H9 (cell line): ENCODE results near the gene CRHR1. TPM values are rescaled to one million over a fixed set of nuclear protein-coding genes. Genes with fewer than 3 reads are reported as not detected.

Experiments
- DNase-seq: peaks from one replicate; pipeline ENCODE4 v3.0.0-alpha.2; 2017
- H2AFZ ChIP-seq: one replicate; pipeline ENCODE4 v1.6.1; 2013; ENCODE audit warnings: mild to moderate bottlenecking, low read length, control low read depth, moderate library complexity
- H2AK5ac ChIP-seq: 2 replicates; pipeline ENCODE4 v1.6.1; 2013; ENCODE audit warnings: low read length, control low read depth, mixed read lengths; ENCODE audit not compliant: insufficient read length
- H2BK120ac ChIP-seq: one replicate; pipeline ENCODE4 v1.6.1; 2013; ENCODE audit warnings: low read depth, mild to moderate bottlenecking, low read length, control low read depth, inconsistent platforms; ENCODE audit not compliant: poor library complexity, severe bottlenecking
- H2BK12ac ChIP-seq: 2 replicates; pipeline ENCODE4 v1.6.1; 2013; ENCODE audit warnings: low read length, control low read depth, mixed read lengths, low read depth; ENCODE audit not compliant: insufficient read length
- H2BK15ac ChIP-seq: 2 replicates; pipeline ENCODE4 v1.6.1; 2013; ENCODE audit warnings: low read depth, low read length, control low read depth
- H2BK20ac ChIP-seq: one replicate; pipeline ENCODE4 v1.6.1; 2013; ENCODE audit warnings: low read depth, mild to moderate bottlenecking, low read length, control low read depth, inconsistent platforms; ENCODE audit not compliant: poor library complexity, severe bottlenecking
- H2BK5ac ChIP-seq: 2 replicates; pipeline ENCODE4 v1.6.1; 2013; ENCODE audit warnings: low read length, control low read depth, mixed read lengths; ENCODE audit not compliant: insufficient read length
- H3K14ac ChIP-seq: 2 replicates; pipeline ENCODE4 v1.6.1; 2013; ENCODE audit warnings: low read length, control low read depth; ENCODE audit not compliant: insufficient read depth
- H3K18ac ChIP-seq: 2 replicates; pipeline ENCODE4 v1.6.1; 2013; ENCODE audit warnings: low read depth, mild to moderate bottlenecking, mixed read lengths, low read length, control low read depth; ENCODE audit not compliant: insufficient read length
- H3K23ac ChIP-seq: 2 replicates; pipeline ENCODE4 v1.6.1; 2013; ENCODE audit warnings: low read length, control low read depth, mixed read lengths, low read depth; ENCODE audit not compliant: insufficient read length
- H3K23me2 ChIP-seq: 2 replicates; pipeline ENCODE4 v1.6.1; 2013; ENCODE audit warnings: low read depth, mild to moderate bottlenecking, mixed read lengths, low read length, control low read depth; ENCODE audit not compliant: insufficient read length, poor library complexity, severe bottlenecking
- H3K27ac ChIP-seq: 2 replicates; pipeline ENCODE4 v1.5.1; 2013; ENCODE audit warnings: low read length, control low read depth, mixed read lengths, low read depth; ENCODE audit not compliant: insufficient read length
- H3K27me3 ChIP-seq: 2 replicates; pipeline ENCODE4 v1.6.1; 2013; ENCODE audit warnings: low read length, control low read depth, inconsistent platforms; ENCODE audit not compliant: insufficient read depth
- H3K4ac ChIP-seq: 2 replicates; pipeline ENCODE4 v1.6.1; 2013; ENCODE audit warnings: low read depth, mild to moderate bottlenecking, control low read depth, inconsistent platforms, low read length, moderate library complexity
- H3K4me1 ChIP-seq: 2 replicates; pipeline ENCODE4 v1.6.1; 2013; ENCODE audit warnings: low read length, control low read depth, inconsistent platforms; ENCODE audit not compliant: insufficient read depth
- H3K4me2 ChIP-seq: 2 replicates; pipeline ENCODE4 v1.6.1; 2013; ENCODE audit warnings: low read length, control low read depth, mixed read lengths; ENCODE audit not compliant: insufficient read length, insufficient read depth
- H3K56ac ChIP-seq: 2 replicates; pipeline ENCODE4 v1.6.1; 2013; ENCODE audit warnings: low read depth, mild to moderate bottlenecking, mixed read lengths, low read length, control low read depth; ENCODE audit not compliant: insufficient read length
- H3K79me1 ChIP-seq: 2 replicates; pipeline ENCODE4 v1.6.1; 2013; ENCODE audit warnings: low read depth, mild to moderate bottlenecking, moderate library complexity, low read length, control low read depth, inconsistent platforms; ENCODE audit not compliant: insufficient read depth, poor library complexity, severe bottlenecking
- H3K79me2 ChIP-seq: 2 replicates; pipeline ENCODE4 v1.6.1; 2013; ENCODE audit warnings: low read length, control low read depth, inconsistent platforms; ENCODE audit not compliant: insufficient read depth
- H3K9ac ChIP-seq: 2 replicates; pipeline ENCODE4 v1.6.1; 2013; ENCODE audit warnings: low read length, control low read depth, mixed read lengths; ENCODE audit not compliant: insufficient read length; ENCODE audit errors: extremely low read depth
- H3K9me3 ChIP-seq: one replicate; pipeline ENCODE4 v1.6.1; 2013; ENCODE audit warnings: low read depth, low read length, inconsistent platforms; ENCODE audit not compliant: control insufficient read depth
- H3T11ph ChIP-seq: one replicate; pipeline ENCODE4 v1.6.1; 2013; ENCODE audit warnings: mild to moderate bottlenecking, low read length, control low read depth, inconsistent platforms
- H4K20me1 ChIP-seq: one replicate; pipeline ENCODE4 v1.6.1; 2013; ENCODE audit not compliant: control insufficient read depth, insufficient read length, insufficient read depth
- H4K5ac ChIP-seq: 2 replicates; pipeline ENCODE4 v1.6.1; 2013; ENCODE audit warnings: low read depth, mild to moderate bottlenecking, mixed read lengths, low read length, control low read depth; ENCODE audit not compliant: insufficient read length
- H4K8ac ChIP-seq: replicated peaks from 2 replicates; pipeline ENCODE4 v1.6.1; 2013; ENCODE audit warnings: low read length, control low read depth, mixed read lengths, low read depth; ENCODE audit not compliant: insufficient read length
- H4K91ac ChIP-seq: 2 replicates; pipeline ENCODE4 v1.6.1; 2013; ENCODE audit warnings: low read depth, mild to moderate bottlenecking, moderate library complexity, mixed read lengths, low read length, control low read depth; ENCODE audit not compliant: insufficient read length
- H3K27ac Mint-ChIP-seq, 3 experiments: 2 replicates in 2 of 3; 3 replicates in 1 of 3; pipeline ENCODE4 v1.8.0; 2020 to 2021; ENCODE audit warnings: mixed read lengths in 3 of 3, mild to moderate bottlenecking in 1 of 3, moderate library complexity in 1 of 3
- H3K27me3 Mint-ChIP-seq: 2 replicates; pipeline ENCODE4 v1.8.0; 2021; ENCODE audit warnings: low read depth, mild to moderate bottlenecking, moderate library complexity, mixed read lengths
- H3K36me3 Mint-ChIP-seq, 3 experiments: 2 replicates in 2 of 3; 3 replicates in 1 of 3; pipeline ENCODE4 v1.8.0; 2020 to 2021; ENCODE audit warnings: low read depth in 3 of 3, mixed read lengths in 3 of 3; ENCODE audit not compliant: insufficient read depth in 1 of 3
- H3K4me1 Mint-ChIP-seq, 2 experiments: 2 replicates each; pipeline ENCODE4 v1.8.0; 2020; ENCODE audit warnings: mixed read lengths in 2 of 2
- H3K4me3 Mint-ChIP-seq, 2 experiments: 2 replicates in 1 of 2; 3 replicates in 1 of 2; pipeline ENCODE4 v1.8.0; 2020 to 2021; ENCODE audit warnings: mild to moderate bottlenecking in 2 of 2, mixed read lengths in 2 of 2, moderate library complexity in 1 of 2
- H3K9me3 Mint-ChIP-seq, 2 experiments: 2 replicates in 1 of 2; 3 replicates in 1 of 2; pipeline ENCODE4 v1.8.0; 2020; ENCODE audit warnings: mild to moderate bottlenecking in 2 of 2, mixed read lengths in 2 of 2, moderate library complexity in 1 of 2
- WGBS: extraction: QIAGEN DNeasy Blood & Tissue Kit; methylation state at CpG from one replicate; pipeline ENCODE4 v1.1.7; 2013; ENCODE audit warnings: missing lambda C conversion rate, low lambda C conversion rate, mixed read lengths; ENCODE audit not compliant: insufficient read length; ENCODE audit errors: extremely low coverage; 5-methylcytosine and 5-hydroxymethylcytosine counted together
- total RNA-seq: library from RNA; stranded (reverse); gene quantifications from 2 replicates; pipeline ENCODE4 v1.2.1, GENCODE V29; 2021
- TF ChIP-seq, protein P1 (sequence below): fragments of 200-600 bp; sonication (generic); conservative IDR thresholded peaks from 3 replicates; pipeline ENCODE4 v1.8.0; 2021; ENCODE audit warnings: antibody characterized with exemption, mild to moderate bottlenecking

Gene CRHR1
- total RNA-seq, 1 experiment from 2014 or later = 0.52 TPM

GRCh38 chr17:45763182-45763581, 20.9 kb upstream of the CRHR1 start:
- no peak overlapping the region for H4K8ac ChIP-seq
- no peak overlapping the region for H3K23ac ChIP-seq
- no peak for DNase-seq
- no peaks in the 10 kb centered on the region; the same call in 1 of the 2 replicates for H3K4me1 ChIP-seq
- WGBS = no CpG with 5 or more reads among the region's 7 CpGs
- H2BK120ac ChIP-seq = no peak overlapping the region
- H3K4me2 ChIP-seq = no peak overlapping the region
- no peak overlapping the region for H3K4ac ChIP-seq
- Mint-ChIP-seq H3K4me3 (no peak overlapping the region; a peak in 1 of 5 replicates), H3K9me3 (no peaks in the 10 kb centered on the region; a peak in 1 of 5 replicates), H3K27ac (no peak overlapping the region), H3K4me1 (peaks cover 5 to 14% of the 10 kb centered on the region in 2 experiments), H3K36me3 (no peaks in the 10 kb centered on the region), H3K27me3 (peaks cover 40% of the 10 kb centered on the region)
- no peak overlapping the region for H3K56ac ChIP-seq
- no peak overlapping the region for H2BK12ac ChIP-seq
- H3K18ac ChIP-seq = no peak overlapping the region
- no peak overlapping the region for H3K27ac ChIP-seq
- no peak overlapping the region for H2BK15ac ChIP-seq
- no peaks in the 10 kb centered on the region for H3K79me2 ChIP-seq
- no peak overlapping the region for H2BK20ac ChIP-seq
- no peak overlapping the region for H4K91ac ChIP-seq
- no peak overlapping the region for H2AK5ac ChIP-seq
- no peak overlapping the region for H2BK5ac ChIP-seq
- no peaks in the 10 kb centered on the region for H3K9me3 ChIP-seq
- H3K9ac ChIP-seq = no peak overlapping the region
- no peaks in the 10 kb centered on the region for H3K79me1 ChIP-seq
- H3T11ph ChIP-seq = no peak overlapping the region
- no peak overlapping the region for H4K5ac ChIP-seq
- TF ChIP-seq, protein P1, sequence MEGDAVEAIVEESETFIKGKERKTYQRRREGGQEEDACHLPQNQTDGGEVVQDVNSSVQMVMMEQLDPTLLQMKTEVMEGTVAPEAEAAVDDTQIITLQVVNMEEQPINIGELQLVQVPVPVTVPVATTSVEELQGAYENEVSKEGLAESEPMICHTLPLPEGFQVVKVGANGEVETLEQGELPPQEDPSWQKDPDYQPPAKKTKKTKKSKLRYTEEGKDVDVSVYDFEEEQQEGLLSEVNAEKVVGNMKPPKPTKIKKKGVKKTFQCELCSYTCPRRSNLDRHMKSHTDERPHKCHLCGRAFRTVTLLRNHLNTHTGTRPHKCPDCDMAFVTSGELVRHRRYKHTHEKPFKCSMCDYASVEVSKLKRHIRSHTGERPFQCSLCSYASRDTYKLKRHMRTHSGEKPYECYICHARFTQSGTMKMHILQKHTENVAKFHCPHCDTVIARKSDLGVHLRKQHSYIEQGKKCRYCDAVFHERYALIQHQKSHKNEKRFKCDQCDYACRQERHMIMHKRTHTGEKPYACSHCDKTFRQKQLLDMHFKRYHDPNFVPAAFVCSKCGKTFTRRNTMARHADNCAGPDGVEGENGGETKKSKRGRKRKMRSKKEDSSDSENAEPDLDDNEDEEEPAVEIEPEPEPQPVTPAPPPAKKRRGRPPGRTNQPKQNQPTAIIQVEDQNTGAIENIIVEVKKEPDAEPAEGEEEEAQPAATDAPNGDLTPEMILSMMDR = no peak
- H2AFZ ChIP-seq = no peak overlapping the region
- no peak overlapping the region for H3K14ac ChIP-seq
- no peaks in the 10 kb centered on the region for H4K20me1 ChIP-seq
- H3K27me3 ChIP-seq = no peaks in the 10 kb centered on the region
- H3K23me2 ChIP-seq = no peaks in the 10 kb centered on the region
